NCI-H510A treated with DMSO at 0.1 percent for 48 hours (cell line): Measurements from ENCODE around the gene ITGB4.

Experiments used
- DNase-seq: peaks from one replicate; lab custom pipeline; 2025; lab: John Stamatoyannopoulos, UW

ITGB4 gene

GRCh38 chr17:75731716-75732498, 10.6 kb downstream of the ITGB4 start:
- DNase-seq, result no peak

- no peak for DNase-seq
Observed at GRCh38 chr17:75733471-75733870, 12.2 kb downstream of the ITGB4 start.

- no peak for DNase-seq
Observed at GRCh38 chr17:75734674-75735294, 13.5 kb downstream of the ITGB4 start.

- no peak for DNase-seq
Observed at GRCh38 chr17:75736173-75736835, 15.0 kb downstream of the ITGB4 start.

GRCh38 chr17:75737133-75737962, 16.1 kb downstream of the ITGB4 start:
- no peak for DNase-seq

GRCh38 chr17:75738218-75738802, 17.1 kb downstream of the ITGB4 start:
- no peak for DNase-seq

- no peak for DNase-seq
Observed at GRCh38 chr17:75739174-75739573, 17.9 kb downstream of the ITGB4 start.

- no peak for DNase-seq
Observed at GRCh38 chr17:75739801-75740200, 18.5 kb downstream of the ITGB4 start.

- DNase-seq, result no peak
Observed at GRCh38 chr17:75740215-75740614, 19.0 kb downstream of the ITGB4 start.

- DNase-seq, result no peak
Observed at GRCh38 chr17:75740631-75741077, 19.4 kb downstream of the ITGB4 start.

- no peak for DNase-seq
Observed at GRCh38 chr17:75742337-75742736, 21.1 kb downstream of the ITGB4 start.

GRCh38 chr17:75743625-75744206, 22.5 kb downstream of the ITGB4 start:
- DNase-seq, result no peak

- DNase-seq, result no peak
Observed at GRCh38 chr17:75748706-75749105, 27.4 kb downstream of the ITGB4 start.

- peak; percentile 43 for DNase-seq
Observed at GRCh38 chr17:75749545-75750389, 28.5 kb downstream of the ITGB4 start.

- DNase-seq, result no peak
Observed at GRCh38 chr17:75750661-75751423, 29.6 kb downstream of the ITGB4 start.

- no peak for DNase-seq
Observed at GRCh38 chr17:75751676-75752404, 30.6 kb downstream of the ITGB4 start.

GRCh38 chr17:75752405-75752709, 31.1 kb downstream of the ITGB4 start:
- DNase-seq, result no peak

- DNase-seq, result no peak
Observed at GRCh38 chr17:75752802-75753513, 31.7 kb downstream of the ITGB4 start.
